ENCODE results near the gene ZPR1. TPM values are rescaled to one million over a fixed set of nuclear protein-coding genes. Genes with fewer than 3 reads are reported as not detected.

The ZPR1 gene
- total RNA-seq, 2 experiments from 2014 or later, result 117 to 118 TPM

- H3K4me1 Mint-ChIP-seq (ENCODE audit: low read depth), result peaks cover 7% of the 10 kb centered on the region
- peaks cover 7% of the 10 kb centered on the region for H3K4me1 ChIP-seq (ENCODE audit: insufficient read depth, low read length)
- ATAC-seq (ENCODE audit: poor library complexity) (no peak), DNase-seq (no peak)
- no peaks in the 10 kb centered on the region for H3K9me3 Mint-ChIP-seq
- no peaks in the 10 kb centered on the region for H3K36me3 Mint-ChIP-seq (ENCODE audit: low read depth)
- no peaks in the 10 kb centered on the region for H3K9me3 ChIP-seq (ENCODE audit: control insufficient read depth in 1 of 2, insufficient read depth in 1 of 2, low read length in 2 of 2)
- H3K27ac ChIP-seq (ENCODE audit: low read depth in 1 of 2, low read length in 2 of 2), result no peak overlapping the region
- intact Hi-C loops (cut with DNase I, micrococcal nuclease), result loop anchor here in 1 of 2 experiments (5.0 kb wide), 2 partner anchors 108 to 498 kb away; partner anchors contain the start of gene APOA1
- CTCF ChIA-PET, result no interaction called here
- H3K27me3 ChIP-seq (ENCODE audit: control insufficient read depth in 1 of 2, insufficient read depth in 2 of 2, low read length in 2 of 2), result peaks cover 3 to 5% of the 10 kb centered on the region in 2 experiments
- no peak for TF ChIP-seq CTCF (IDR thresholded peaks at IDR 0.05)
- no peak overlapping the region for H3K4me3 Mint-ChIP-seq
- H3K4me3 ChIP-seq (ENCODE audit: low read length), result no peak overlapping the region
- H3K36me3 ChIP-seq (ENCODE audit: insufficient read depth, low read length), result no peaks in the 10 kb centered on the region
- peaks cover 12% of the 10 kb centered on the region for H3K27me3 Mint-ChIP-seq
- POLR2A ChIA-PET, result no interaction called here
- H3K27ac Mint-ChIP-seq, result no peak overlapping the region
Measured at GRCh38 chr11:116729501-116730240, 58.2 kb downstream of the ZPR1 start.

GRCh38 chr11:116727990-116728389, 59.8 kb downstream of the ZPR1 start:
- no peaks in the 10 kb centered on the region for H3K9me3 Mint-ChIP-seq
- Histone ChIP-seq H3K36me3 (ENCODE audit: insufficient read depth, low read length) (no peaks in the 10 kb centered on the region), H3K4me3 (ENCODE audit: low read length) (no peak overlapping the region), H3K27ac (ENCODE audit: low read depth in 1 of 2, low read length in 2 of 2) (no peak overlapping the region), H3K27me3 (ENCODE audit: control insufficient read depth in 1 of 2, insufficient read depth in 2 of 2, low read length in 2 of 2) (peaks cover 3 to 5% of the 10 kb centered on the region in 2 experiments), H3K4me1 (ENCODE audit: insufficient read depth, low read length) (peaks cover 6% of the 10 kb centered on the region), H3K9me3 (ENCODE audit: control insufficient read depth in 1 of 2, insufficient read depth in 1 of 2, low read length in 2 of 2) (no peaks in the 10 kb centered on the region)
- no peak overlapping the region for H3K4me3 Mint-ChIP-seq
- no peak for ATAC-seq (ENCODE audit: poor library complexity)
- H3K27ac Mint-ChIP-seq, result no peak overlapping the region
- peaks cover 7% of the 10 kb centered on the region for H3K4me1 Mint-ChIP-seq (ENCODE audit: low read depth)
- intact Hi-C loops (cut with DNase I, micrococcal nuclease), result no loop called here
- peaks cover 12% of the 10 kb centered on the region for H3K27me3 Mint-ChIP-seq
- ChIA-PET POLR2A (no interaction called here), CTCF (no interaction called here)
- TF ChIP-seq CTCF (IDR thresholded peaks at IDR 0.05), result no peak
- no peaks in the 10 kb centered on the region for H3K36me3 Mint-ChIP-seq (ENCODE audit: low read depth)
- DNase-seq, result no peak

DNA sequence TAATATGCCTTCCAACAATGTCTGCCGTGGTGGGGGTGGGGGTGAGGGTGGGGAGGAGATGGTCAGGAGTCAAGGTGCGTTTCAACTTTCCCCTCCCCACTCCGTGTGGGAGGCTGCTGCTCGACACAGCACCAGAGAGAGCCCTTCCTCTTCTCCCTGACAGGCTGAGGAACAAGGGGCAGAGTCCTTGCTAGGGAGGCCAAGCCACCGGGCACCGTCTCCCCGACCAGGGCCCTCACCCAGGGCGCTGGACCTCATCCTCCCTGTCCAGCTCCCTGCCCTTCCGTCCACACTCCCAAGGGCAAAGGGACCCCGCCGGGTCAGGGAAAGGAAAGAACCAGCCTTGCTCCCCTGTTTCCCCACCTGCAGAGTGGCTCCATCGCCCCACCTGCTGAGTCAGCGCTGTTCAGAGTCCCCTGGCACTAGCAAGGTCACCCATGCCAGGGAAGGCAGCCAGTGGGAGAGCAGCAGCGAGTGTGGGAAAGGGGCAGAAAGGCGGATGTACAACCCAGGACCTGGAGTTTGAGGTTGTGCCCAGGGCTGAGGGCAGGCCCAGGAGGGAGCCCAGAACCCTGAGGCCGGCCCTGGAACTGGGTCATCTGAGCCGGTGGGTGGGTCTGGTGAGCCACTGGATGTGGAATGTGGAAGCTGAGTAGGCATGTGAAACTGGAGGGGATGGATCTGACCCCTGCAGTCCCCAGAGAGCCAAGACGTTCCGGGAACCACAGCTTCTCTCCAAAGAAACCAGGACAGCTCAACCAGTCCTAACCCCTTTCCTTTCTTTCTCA, 62.2 kb downstream of the ZPR1 start:
- TF ChIP-seq CTCF (IDR thresholded peaks at IDR 0.05), result no peak
- ChIA-PET POLR2A (no interaction called here), CTCF (no interaction called here)
- H3K36me3 ChIP-seq (ENCODE audit: insufficient read depth, low read length), result no peaks in the 10 kb centered on the region
- Mint-ChIP-seq H3K27me3 (peaks cover 12% of the 10 kb centered on the region), H3K4me3 (no peak overlapping the region), H3K36me3 (ENCODE audit: low read depth) (no peaks in the 10 kb centered on the region), H3K4me1 (ENCODE audit: low read depth) (no peaks in the 10 kb centered on the region), H3K9me3 (no peaks in the 10 kb centered on the region), H3K27ac (no peak overlapping the region)
- DNase-seq (no peak), ATAC-seq (ENCODE audit: poor library complexity) (no peak)
- no peaks in the 10 kb centered on the region for H3K4me1 ChIP-seq (ENCODE audit: insufficient read depth, low read length)
- intact Hi-C loops (cut with DNase I, micrococcal nuclease), result no loop called here
- no peaks in the 10 kb centered on the region for H3K9me3 ChIP-seq (ENCODE audit: control insufficient read depth in 1 of 2, insufficient read depth in 1 of 2, low read length in 2 of 2)
- no peak overlapping the region for H3K27ac ChIP-seq (ENCODE audit: low read depth in 1 of 2, low read length in 2 of 2)
- H3K27me3 ChIP-seq (ENCODE audit: control insufficient read depth in 1 of 2, insufficient read depth in 2 of 2, low read length in 2 of 2), result peaks cover 3 to 5% of the 10 kb centered on the region in 2 experiments
- H3K4me3 ChIP-seq (ENCODE audit: low read length), result no peak overlapping the region
